Liver (tissue), 9 donors: Measurements from ENCODE around the gene GFRA1. TPM values are rescaled to one million over a fixed set of nuclear protein-coding genes. Genes with fewer than 3 reads are reported as not detected.

ENCODE experiments used
- DNase-seq: peaks from one replicate; pipeline ENCODE4 v3.0.0-alpha.2; 2017; ENCODE audit warnings: low spot score
- H3K27ac ChIP-seq, 2 donors: one replicate each; pipeline ENCODE4 v1.7.0; 2013; ENCODE audit warnings: inconsistent platforms in 2 of 2, low read length in 2 of 2, control low read depth in 1 of 2, low read depth in 1 of 2, mild to moderate bottlenecking in 1 of 2
- H3K27me3 ChIP-seq, 4 donors: one replicate each; pipeline versions ENCODE4 v1.6.1 to v1.7.0; 2013; ENCODE audit warnings: low read length in 3 of 4, inconsistent platforms in 1 of 4, mild to moderate bottlenecking in 1 of 4, moderate library complexity in 1 of 4; ENCODE audit not compliant: control insufficient read depth in 4 of 4, insufficient read depth in 4 of 4
- H3K36me3 ChIP-seq, 4 donors: one replicate each; pipeline versions ENCODE4 v1.6.1 to v1.7.0; 2013; ENCODE audit warnings: low read length in 3 of 4, mild to moderate bottlenecking in 3 of 4, low read depth in 1 of 4, moderate library complexity in 1 of 4; ENCODE audit not compliant: control insufficient read depth in 4 of 4, insufficient read depth in 3 of 4
- H3K4me1 ChIP-seq, 4 donors: one replicate each; pipeline versions ENCODE4 v1.6.1 to v1.7.0; 2013; ENCODE audit warnings: low read length in 3 of 4, mild to moderate bottlenecking in 3 of 4, moderate library complexity in 1 of 4; ENCODE audit not compliant: control insufficient read depth in 4 of 4, insufficient read depth in 4 of 4
- H3K4me3 ChIP-seq, 3 donors: one replicate each; pipeline versions ENCODE4 v1.6.1 to v1.7.0; 2013; ENCODE audit warnings: low read length in 3 of 3, control low read depth in 1 of 3, low read depth in 1 of 3, mild to moderate bottlenecking in 1 of 3
- H3K9ac ChIP-seq, 2 donors: one replicate each; pipeline ENCODE4 v1.7.0; 2013; ENCODE audit warnings: low read length in 2 of 2, mild to moderate bottlenecking in 2 of 2, moderate library complexity in 2 of 2, control low read depth in 1 of 2, low read depth in 1 of 2
- H3K9me3 ChIP-seq, 4 donors: one replicate each; pipeline versions ENCODE4 v1.6.1 to v1.7.0; 2013; ENCODE audit warnings: low read length in 3 of 4; ENCODE audit not compliant: control insufficient read depth in 4 of 4
- ATF3 ChIP-seq: IDR thresholded peaks from 2 replicates; pipeline ENCODE4 v1.6.1; 2016; ENCODE audit warnings: antibody characterized with exemption
- EGR1 ChIP-seq, 2 donors: IDR thresholded peaks; 2 replicates each; pipeline ENCODE4 v1.6.1; 2016 to 2018; ENCODE audit warnings: antibody characterized with exemption in 2 of 2, low read depth in 2 of 2
- FOXA1 ChIP-seq: IDR thresholded peaks from 2 replicates; pipeline ENCODE4 v1.6.1; 2016; ENCODE audit warnings: antibody characterized with exemption
- FOXA2 ChIP-seq: IDR thresholded peaks from 2 replicates; pipeline ENCODE4 v1.6.1; 2016; ENCODE audit warnings: antibody characterized with exemption
- GABPA ChIP-seq, 2 donors: IDR thresholded peaks in 1 of 2; conservative IDR thresholded peaks in 1 of 2; 2 replicates each; pipeline ENCODE4 v1.6.1; 2016; ENCODE audit warnings: antibody characterized with exemption in 2 of 2, mild to moderate bottlenecking in 1 of 2, moderate library complexity in 1 of 2
- HNF4A ChIP-seq, 2 donors: conservative IDR thresholded peaks; 2 replicates each; pipeline ENCODE4 v1.6.1; 2016; ENCODE audit warnings: antibody characterized with exemption in 2 of 2, mild to moderate bottlenecking in 2 of 2
- HNF4G ChIP-seq: IDR thresholded peaks from 2 replicates; pipeline ENCODE4 v1.6.1; 2016; ENCODE audit warnings: antibody characterized with exemption
- JUND ChIP-seq, 2 donors: IDR thresholded peaks; 2 replicates each; pipeline ENCODE4 v1.6.1; 2016; ENCODE audit warnings: antibody characterized with exemption in 2 of 2
- MAX ChIP-seq: IDR thresholded peaks from 2 replicates; pipeline ENCODE4 v1.6.1; 2016; ENCODE audit warnings: antibody characterized with exemption
- NR2F2 ChIP-seq: IDR thresholded peaks from 2 replicates; pipeline ENCODE4 v1.6.1; 2016; ENCODE audit warnings: antibody characterized with exemption
- RAD21 ChIP-seq, 2 donors: IDR thresholded peaks; 2 replicates each; pipeline ENCODE4 v1.6.1; 2016; ENCODE audit warnings: antibody characterized with exemption in 2 of 2, mild to moderate bottlenecking in 2 of 2
- RXRA ChIP-seq, 2 donors: IDR thresholded peaks; 2 replicates each; pipeline ENCODE4 v1.6.1; 2017 to 2018; ENCODE audit warnings: antibody characterized with exemption in 2 of 2, mild to moderate bottlenecking in 1 of 2
- SP1 ChIP-seq: IDR thresholded peaks from 2 replicates; pipeline ENCODE4 v1.6.1; 2018; ENCODE audit warnings: antibody characterized with exemption, mild to moderate bottlenecking
- TAF1 ChIP-seq: conservative IDR thresholded peaks from 2 replicates; pipeline ENCODE4 v1.6.1; 2016; ENCODE audit warnings: antibody characterized with exemption, mild to moderate bottlenecking
- YY1 ChIP-seq: IDR thresholded peaks from 2 replicates; pipeline ENCODE4 v1.6.1; 2016; ENCODE audit warnings: antibody characterized with exemption, mild to moderate bottlenecking
- WGBS: extraction: QIAGEN DNeasy Blood & Tissue Kit; methylation state at CpG from one replicate; pipeline ENCODE4 v1.1.7; 2013; 5-methylcytosine and 5-hydroxymethylcytosine counted together
- polyA plus RNA-seq, 2 donors: library from polyadenylated mRNA; stranded (reverse) in 1 of 2; unstranded in 1 of 2; fragments of 200-250 nt in 1 of 2; fragments of >200 nt in 1 of 2; fragmentation: Nextera tagmentation in 1 of 2; extraction: Ambion mirVana in 1 of 2; gene quantifications; one replicate each; pipeline versions ENCODE4 v1.2.1 to v1.2.3, GENCODE V29; 2013 to 2015
- total RNA-seq, 2 donors: library from RNA; depleted of rRNA; stranded (reverse); fragments of >200 nt; gene quantifications; one replicate each; pipeline ENCODE4 v1.2.3, GENCODE V29; 2014
- TF ChIP-seq, protein P1 (sequence below): fragments of 150-350 bp; IDR thresholded peaks from 2 replicates; pipeline ENCODE4 v1.5.1; 2017; ENCODE audit warnings: improper control_type of control experiment, low read depth, low read length; ENCODE audit not compliant: missing input control
- TF ChIP-seq, protein P2 (sequence below): IDR thresholded peaks from 2 replicates; pipeline ENCODE4 v1.6.1; 2016; ENCODE audit warnings: antibody characterized with exemption, mild to moderate bottlenecking
- TF ChIP-seq, protein P3 (sequence below): IDR thresholded peaks from 2 replicates; pipeline ENCODE4 v1.6.1; 2016; ENCODE audit warnings: antibody characterized with exemption
- donor health status: healthy.
- donor health status: healthy.
- donor health status: healthy.
- donor health status: healthy.
- donor health status: healthy.

The GFRA1 gene
- total and polyA plus RNA-seq, 4 donors: 14.2 to 53.6 (median 17.8) TPM

DNA sequence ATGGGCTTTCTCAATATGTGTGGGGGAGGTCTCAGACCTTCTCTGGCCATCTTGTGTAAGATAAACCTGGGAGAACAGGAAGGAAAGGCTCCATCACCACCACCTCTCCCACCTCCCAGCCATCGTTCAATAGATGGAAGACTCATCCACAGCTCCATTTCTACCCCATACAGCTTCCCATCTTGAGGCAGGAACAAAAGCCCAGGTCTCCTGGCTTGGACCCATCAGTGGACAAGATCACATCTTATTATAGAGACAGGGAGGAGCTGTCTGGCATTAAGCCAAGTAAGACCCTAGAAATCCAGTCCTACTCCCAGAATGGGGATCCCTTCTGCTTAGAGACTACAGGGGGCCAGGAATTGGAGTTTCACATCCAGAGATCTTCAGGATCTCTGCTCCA, 150.3 kb downstream of the GFRA1 start:
- 84% methylated on average over 1 of the region's 1 CpG for WGBS
- no peak overlapping the region for H3K4me3 ChIP-seq
- peaks cover 0 to 10% (median 4%) of the 10 kb centered on the region in 4 donors for H3K36me3 ChIP-seq
- no peak overlapping the region for H3K9ac ChIP-seq
- TF ChIP-seq ATF3 (no peak), EGR1 (IDR thresholded peaks at IDR 0.05; ENCODE audit: low read depth in 2 of 2) (no peak), FOXA2 (no peak), YY1 (no peak), RXRA (IDR thresholded peaks at IDR 0.05) (no peak), JUND (IDR thresholded peaks at IDR 0.05) (no peak), HNF4G (no peak), TAF1 (no peak), SP1 (no peak), NR2F2 (no peak), HNF4A (conservative IDR thresholded peaks at IDR 0.05) (no peak), FOXA1 (no peak), RAD21 (IDR thresholded peaks at IDR 0.05) (no peak), GABPA (IDR thresholded peaks at IDR 0.05 in 1 of 2, conservative IDR thresholded peaks at IDR 0.05 in 1 of 2) (no peak), MAX (no peak)
- TF ChIP-seq, protein P1, sequence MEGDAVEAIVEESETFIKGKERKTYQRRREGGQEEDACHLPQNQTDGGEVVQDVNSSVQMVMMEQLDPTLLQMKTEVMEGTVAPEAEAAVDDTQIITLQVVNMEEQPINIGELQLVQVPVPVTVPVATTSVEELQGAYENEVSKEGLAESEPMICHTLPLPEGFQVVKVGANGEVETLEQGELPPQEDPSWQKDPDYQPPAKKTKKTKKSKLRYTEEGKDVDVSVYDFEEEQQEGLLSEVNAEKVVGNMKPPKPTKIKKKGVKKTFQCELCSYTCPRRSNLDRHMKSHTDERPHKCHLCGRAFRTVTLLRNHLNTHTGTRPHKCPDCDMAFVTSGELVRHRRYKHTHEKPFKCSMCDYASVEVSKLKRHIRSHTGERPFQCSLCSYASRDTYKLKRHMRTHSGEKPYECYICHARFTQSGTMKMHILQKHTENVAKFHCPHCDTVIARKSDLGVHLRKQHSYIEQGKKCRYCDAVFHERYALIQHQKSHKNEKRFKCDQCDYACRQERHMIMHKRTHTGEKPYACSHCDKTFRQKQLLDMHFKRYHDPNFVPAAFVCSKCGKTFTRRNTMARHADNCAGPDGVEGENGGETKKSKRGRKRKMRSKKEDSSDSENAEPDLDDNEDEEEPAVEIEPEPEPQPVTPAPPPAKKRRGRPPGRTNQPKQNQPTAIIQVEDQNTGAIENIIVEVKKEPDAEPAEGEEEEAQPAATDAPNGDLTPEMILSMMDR: no peak
- TF ChIP-seq, protein P2, sequence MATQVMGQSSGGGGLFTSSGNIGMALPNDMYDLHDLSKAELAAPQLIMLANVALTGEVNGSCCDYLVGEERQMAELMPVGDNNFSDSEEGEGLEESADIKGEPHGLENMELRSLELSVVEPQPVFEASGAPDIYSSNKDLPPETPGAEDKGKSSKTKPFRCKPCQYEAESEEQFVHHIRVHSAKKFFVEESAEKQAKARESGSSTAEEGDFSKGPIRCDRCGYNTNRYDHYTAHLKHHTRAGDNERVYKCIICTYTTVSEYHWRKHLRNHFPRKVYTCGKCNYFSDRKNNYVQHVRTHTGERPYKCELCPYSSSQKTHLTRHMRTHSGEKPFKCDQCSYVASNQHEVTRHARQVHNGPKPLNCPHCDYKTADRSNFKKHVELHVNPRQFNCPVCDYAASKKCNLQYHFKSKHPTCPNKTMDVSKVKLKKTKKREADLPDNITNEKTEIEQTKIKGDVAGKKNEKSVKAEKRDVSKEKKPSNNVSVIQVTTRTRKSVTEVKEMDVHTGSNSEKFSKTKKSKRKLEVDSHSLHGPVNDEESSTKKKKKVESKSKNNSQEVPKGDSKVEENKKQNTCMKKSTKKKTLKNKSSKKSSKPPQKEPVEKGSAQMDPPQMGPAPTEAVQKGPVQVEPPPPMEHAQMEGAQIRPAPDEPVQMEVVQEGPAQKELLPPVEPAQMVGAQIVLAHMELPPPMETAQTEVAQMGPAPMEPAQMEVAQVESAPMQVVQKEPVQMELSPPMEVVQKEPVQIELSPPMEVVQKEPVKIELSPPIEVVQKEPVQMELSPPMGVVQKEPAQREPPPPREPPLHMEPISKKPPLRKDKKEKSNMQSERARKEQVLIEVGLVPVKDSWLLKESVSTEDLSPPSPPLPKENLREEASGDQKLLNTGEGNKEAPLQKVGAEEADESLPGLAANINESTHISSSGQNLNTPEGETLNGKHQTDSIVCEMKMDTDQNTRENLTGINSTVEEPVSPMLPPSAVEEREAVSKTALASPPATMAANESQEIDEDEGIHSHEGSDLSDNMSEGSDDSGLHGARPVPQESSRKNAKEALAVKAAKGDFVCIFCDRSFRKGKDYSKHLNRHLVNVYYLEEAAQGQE: no peak
- TF ChIP-seq, protein P3, sequence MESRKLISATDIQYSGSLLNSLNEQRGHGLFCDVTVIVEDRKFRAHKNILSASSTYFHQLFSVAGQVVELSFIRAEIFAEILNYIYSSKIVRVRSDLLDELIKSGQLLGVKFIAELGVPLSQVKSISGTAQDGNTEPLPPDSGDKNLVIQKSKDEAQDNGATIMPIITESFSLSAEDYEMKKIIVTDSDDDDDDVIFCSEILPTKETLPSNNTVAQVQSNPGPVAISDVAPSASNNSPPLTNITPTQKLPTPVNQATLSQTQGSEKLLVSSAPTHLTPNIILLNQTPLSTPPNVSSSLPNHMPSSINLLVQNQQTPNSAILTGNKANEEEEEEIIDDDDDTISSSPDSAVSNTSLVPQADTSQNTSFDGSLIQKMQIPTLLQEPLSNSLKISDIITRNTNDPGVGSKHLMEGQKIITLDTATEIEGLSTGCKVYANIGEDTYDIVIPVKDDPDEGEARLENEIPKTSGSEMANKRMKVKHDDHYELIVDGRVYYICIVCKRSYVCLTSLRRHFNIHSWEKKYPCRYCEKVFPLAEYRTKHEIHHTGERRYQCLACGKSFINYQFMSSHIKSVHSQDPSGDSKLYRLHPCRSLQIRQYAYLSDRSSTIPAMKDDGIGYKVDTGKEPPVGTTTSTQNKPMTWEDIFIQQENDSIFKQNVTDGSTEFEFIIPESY: no peak
- no peak for DNase-seq
- no peak overlapping the region for H3K27ac ChIP-seq
- no peaks in the 10 kb centered on the region for H3K4me1 ChIP-seq
- H3K9me3 ChIP-seq: no peaks in the 10 kb centered on the region
- no peaks in the 10 kb centered on the region for H3K27me3 ChIP-seq
